CD4-positive, alpha-beta T cell treated with Interleukin-2 at 100 ng/mL for 4 hours (primary cell): ENCODE data around the gene PGGT1B.
"Not testable (repeated sequence)": the region's sequence is repeated elsewhere in the genome, so short reads cannot be mapped to it uniquely, and the experiment has no call there.

Experiments
- DNase-seq: peaks from one replicate; pipeline ENCODE4 v3.0.0-alpha.2; 2020; ENCODE audit warnings: low spot score

PGGT1B gene

GRCh38 chr5:115257981-115258380, 4.7 kb downstream of the PGGT1B start:
- no peak for DNase-seq

GRCh38 chr5:115249379-115249778, 13.3 kb downstream of the PGGT1B start:
- not testable (repeated sequence) for DNase-seq

- DNase-seq = peak; percentile 47
Measured at GRCh38 chr5:115246361-115246991, 16.2 kb downstream of the PGGT1B start.

GRCh38 chr5:115243412-115243811, 19.3 kb downstream of the PGGT1B start:
- no peak for DNase-seq

- no peak for DNase-seq
Measured at GRCh38 chr5:115241881-115242642, 20.6 kb downstream of the PGGT1B start.

- no peak for DNase-seq
Measured at GRCh38 chr5:115237066-115237465, 25.6 kb downstream of the PGGT1B start.

- DNase-seq = no peak
Measured at GRCh38 chr5:115236599-115236998, 26.1 kb downstream of the PGGT1B start.

- DNase-seq = no peak
Measured at GRCh38 chr5:115231598-115231997, 31.1 kb downstream of the PGGT1B start.

- DNase-seq = no peak
Measured at GRCh38 chr5:115229606-115230005, 33.1 kb downstream of the PGGT1B start.

- no peak for DNase-seq
Measured at GRCh38 chr5:115227281-115227680, 35.4 kb downstream of the PGGT1B start.

GRCh38 chr5:115214541-115214940, 48.1 kb downstream of the PGGT1B start:
- no peak for DNase-seq

- DNase-seq = peak; percentile 32
Measured at GRCh38 chr5:115209279-115209678, 53.4 kb downstream of the PGGT1B start.

GRCh38 chr5:115202952-115203351, 59.7 kb downstream of the PGGT1B start:
- DNase-seq = no peak

GRCh38 chr5:115196161-115196560, 66.5 kb downstream of the PGGT1B start:
- DNase-seq = no peak

GRCh38 chr5:115194676-115195075, 68.0 kb downstream of the PGGT1B start:
- DNase-seq = no peak

- DNase-seq = no peak
Measured at GRCh38 chr5:115193295-115193694, 69.4 kb downstream of the PGGT1B start.

GRCh38 chr5:115192098-115192497, 70.6 kb downstream of the PGGT1B start:
- no peak for DNase-seq

GRCh38 chr5:115191474-115192031, 71.1 kb downstream of the PGGT1B start:
- DNase-seq = no peak

GRCh38 chr5:115190388-115190787, 72.3 kb downstream of the PGGT1B start:
- DNase-seq = no peak

GRCh38 chr5:115189866-115190265, 72.8 kb downstream of the PGGT1B start:
- DNase-seq = no peak

GRCh38 chr5:115186794-115187193, 75.9 kb downstream of the PGGT1B start:
- DNase-seq = no peak

- no peak for DNase-seq
Measured at GRCh38 chr5:115184770-115185169, 77.9 kb downstream of the PGGT1B start.

- no peak for DNase-seq
Measured at GRCh38 chr5:115181757-115182156, 80.9 kb downstream of the PGGT1B start.
